Fibroblast of lung (primary cell): ENCODE measurements around the gene GRID1. TPM values are rescaled to one million over a fixed set of nuclear protein-coding genes. Genes with fewer than 3 reads are reported as not detected.

Experiments used
- DNase-seq, 2 donors: peaks; one replicate each; pipeline versions ENCODE4 v3.0.0 to v3.0.0-alpha.2; 2010; ENCODE audit warnings: low read depth in 2 of 2
- H2AFZ ChIP-seq: 2 replicates; pipeline ENCODE4 v1.5.1; 2012; ENCODE audit warnings: low read length, control low read depth, inconsistent platforms
- H3K27ac ChIP-seq: 2 replicates; pipeline ENCODE4 v1.5.1; 2011; ENCODE audit warnings: low read length, control low read depth; ENCODE audit not compliant: insufficient read depth
- H3K27me3 ChIP-seq: 2 replicates; pipeline ENCODE4 v1.5.1; 2011; ENCODE audit warnings: mild to moderate bottlenecking, low read length; ENCODE audit not compliant: control insufficient read depth, insufficient read depth
- H3K36me3 ChIP-seq: 2 replicates; pipeline ENCODE4 v1.5.1; 2011; ENCODE audit warnings: low read length; ENCODE audit not compliant: control insufficient read depth, insufficient read depth
- H3K4me1 ChIP-seq: 2 replicates; pipeline ENCODE4 v1.5.1; 2011; ENCODE audit warnings: low read length; ENCODE audit not compliant: control insufficient read depth, insufficient read depth; ENCODE audit errors: extremely low read depth
- H3K4me2 ChIP-seq: 2 replicates; pipeline ENCODE4 v1.5.1; 2011; ENCODE audit warnings: low read length, control low read depth; ENCODE audit not compliant: insufficient read depth; ENCODE audit errors: extremely low read depth
- H3K4me3 ChIP-seq, 4 experiments: fragments of 200-600 bp in 1 of 4; sonication (generic) in 1 of 4; replicated peaks in 1 of 4; 2 replicates each; pipeline ENCODE4 v1.5.1; 2011 to 2016; ENCODE audit warnings: low read length in 4 of 4, low read depth in 3 of 4, mild to moderate bottlenecking in 3 of 4, control low read depth in 2 of 4, inconsistent platforms in 1 of 4, mixed read lengths in 1 of 4; ENCODE audit not compliant: insufficient read depth in 1 of 4; ENCODE audit errors: control extremely low read depth in 1 of 4
- H3K79me2 ChIP-seq: 2 replicates; pipeline ENCODE4 v1.5.1; 2012; ENCODE audit warnings: mild to moderate bottlenecking, low read length, inconsistent platforms; ENCODE audit not compliant: control insufficient read depth, insufficient read depth
- H3K9ac ChIP-seq: 2 replicates; pipeline ENCODE4 v1.5.1; 2011; ENCODE audit warnings: mild to moderate bottlenecking, low read length, control low read depth; ENCODE audit not compliant: insufficient read depth
- H3K9me3 ChIP-seq: 2 replicates; pipeline ENCODE4 v1.5.1; 2012; ENCODE audit warnings: low read depth, low read length; ENCODE audit not compliant: control insufficient read depth, insufficient read depth
- H4K20me1 ChIP-seq: 2 replicates; pipeline ENCODE4 v1.5.1; 2011; ENCODE audit warnings: low read length; ENCODE audit not compliant: control insufficient read depth, insufficient read depth; ENCODE audit errors: extremely low read depth
- EZH2 ChIP-seq: IDR thresholded peaks from 2 replicates; pipeline ENCODE4 v1.5.1; 2012; ENCODE audit warnings: low read length, control low read depth, mild to moderate bottlenecking; ENCODE audit errors: missing control alignments
- polyA plus RNA-seq, 2 donors: library from polyadenylated mRNA; depleted of rRNA in 1 of 2; stranded (reverse) in 1 of 2; unstranded in 1 of 2; fragments of >200 nt; gene quantifications; 2 replicates each; pipeline ENCODE4 v1.2.1, GENCODE V29; 2011 to 2012; ENCODE audit warnings: missing spikeins in 1 of 2
- total RNA-seq: library from RNA; depleted of rRNA; stranded (reverse); fragments of >200 nt; gene quantifications from 2 replicates; pipeline ENCODE4 v1.2.1, GENCODE V29; 2014
- TF ChIP-seq, protein P1 (sequence below), 2 donors: IDR thresholded peaks in 1 of 2; conservative IDR thresholded peaks in 1 of 2; 1 replicate in 1 of 2; 2 replicates in 1 of 2; pipeline ENCODE4 v1.5.1; 2011 to 2012; ENCODE audit warnings: low read length in 2 of 2, control low read depth in 1 of 2, inconsistent platforms in 1 of 2, low read depth in 1 of 2, mild to moderate bottlenecking in 1 of 2

The GRID1 gene
- total and polyA plus RNA-seq, 2 donors (not counting 1 experiment from before 2014, with no cell fraction given) = 0.03 to 0.33 TPM

- Histone ChIP-seq H3K9me3 (no peaks in the 10 kb centered on the region), H4K20me1 (no peaks in the 10 kb centered on the region), H3K4me2 (no peak overlapping the region), H3K36me3 (no peaks in the 10 kb centered on the region), H3K4me3 (no peak overlapping the region), H2AFZ (no peak overlapping the region), H3K27ac (no peak overlapping the region), H3K79me2 (no peaks in the 10 kb centered on the region), H3K9ac (no peak overlapping the region), H3K27me3 (no peaks in the 10 kb centered on the region), H3K4me1 (no peaks in the 10 kb centered on the region)
- TF ChIP-seq, protein P1, sequence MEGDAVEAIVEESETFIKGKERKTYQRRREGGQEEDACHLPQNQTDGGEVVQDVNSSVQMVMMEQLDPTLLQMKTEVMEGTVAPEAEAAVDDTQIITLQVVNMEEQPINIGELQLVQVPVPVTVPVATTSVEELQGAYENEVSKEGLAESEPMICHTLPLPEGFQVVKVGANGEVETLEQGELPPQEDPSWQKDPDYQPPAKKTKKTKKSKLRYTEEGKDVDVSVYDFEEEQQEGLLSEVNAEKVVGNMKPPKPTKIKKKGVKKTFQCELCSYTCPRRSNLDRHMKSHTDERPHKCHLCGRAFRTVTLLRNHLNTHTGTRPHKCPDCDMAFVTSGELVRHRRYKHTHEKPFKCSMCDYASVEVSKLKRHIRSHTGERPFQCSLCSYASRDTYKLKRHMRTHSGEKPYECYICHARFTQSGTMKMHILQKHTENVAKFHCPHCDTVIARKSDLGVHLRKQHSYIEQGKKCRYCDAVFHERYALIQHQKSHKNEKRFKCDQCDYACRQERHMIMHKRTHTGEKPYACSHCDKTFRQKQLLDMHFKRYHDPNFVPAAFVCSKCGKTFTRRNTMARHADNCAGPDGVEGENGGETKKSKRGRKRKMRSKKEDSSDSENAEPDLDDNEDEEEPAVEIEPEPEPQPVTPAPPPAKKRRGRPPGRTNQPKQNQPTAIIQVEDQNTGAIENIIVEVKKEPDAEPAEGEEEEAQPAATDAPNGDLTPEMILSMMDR (conservative IDR thresholded peaks at IDR 0.05 in 1 of 2, IDR thresholded peaks at IDR 0.05 in 1 of 2; ENCODE audit: low read depth in 1 of 2, low read length in 2 of 2) = no peak
- no peak for TF ChIP-seq EZH2
- no peak for DNase-seq
These were observed 243.9 kb downstream of the GRID1 start for GRCh38 chr10:86122646-86123045.

DNA sequence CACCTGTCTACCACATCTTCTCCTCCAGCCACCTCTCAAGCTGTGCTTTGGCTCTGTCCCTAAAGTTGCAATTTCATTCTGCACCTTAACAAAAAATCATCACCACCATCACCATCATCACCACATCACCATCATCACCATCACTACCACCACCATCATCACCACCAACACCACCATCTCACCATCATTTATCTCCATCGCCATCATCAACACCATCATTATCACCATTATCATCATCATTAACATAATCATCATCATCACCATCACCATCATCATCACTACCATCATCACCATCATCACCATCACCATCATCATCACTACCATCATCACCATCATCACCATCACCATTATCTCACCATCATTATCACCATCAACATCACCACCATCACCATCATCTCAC, 245.4 kb downstream of the GRID1 start:
- Histone ChIP-seq H3K9ac (no peak overlapping the region), H3K79me2 (no peaks in the 10 kb centered on the region), H3K9me3 (no peaks in the 10 kb centered on the region), H3K27ac (no peak overlapping the region), H2AFZ (no peak overlapping the region), H3K4me3 (no peak overlapping the region), H3K27me3 (no peaks in the 10 kb centered on the region), H3K4me1 (no peaks in the 10 kb centered on the region), H3K4me2 (no peak overlapping the region), H3K36me3 (no peaks in the 10 kb centered on the region), H4K20me1 (no peaks in the 10 kb centered on the region)
- no peak for TF ChIP-seq EZH2
- TF ChIP-seq, protein P1 (conservative IDR thresholded peaks at IDR 0.05 in 1 of 2, IDR thresholded peaks at IDR 0.05 in 1 of 2; ENCODE audit: low read depth in 1 of 2, low read length in 2 of 2) = no peak
- no peak for DNase-seq

- Histone ChIP-seq H3K9ac (no peak overlapping the region), H3K9me3 (no peaks in the 10 kb centered on the region), H3K27me3 (no peaks in the 10 kb centered on the region), H3K36me3 (no peaks in the 10 kb centered on the region), H4K20me1 (no peaks in the 10 kb centered on the region), H3K4me2 (no peak overlapping the region), H3K4me1 (no peaks in the 10 kb centered on the region), H2AFZ (no peak overlapping the region), H3K79me2 (no peaks in the 10 kb centered on the region), H3K27ac (no peak overlapping the region), H3K4me3 (no peak overlapping the region)
- no peak for TF ChIP-seq EZH2
- TF ChIP-seq, protein P1 (conservative IDR thresholded peaks at IDR 0.05 in 1 of 2, IDR thresholded peaks at IDR 0.05 in 1 of 2; ENCODE audit: low read depth in 1 of 2, low read length in 2 of 2) = no peak
- no peak for DNase-seq
These were observed 249.5 kb downstream of the GRID1 start for GRCh38 chr10:86117051-86117450.
